HL-60 (cell line): ENCODE data around the gene DNAJC12.

ENCODE experiments used
- CTCF ChIP-seq: IDR thresholded peaks from one replicate; pipeline ENCODE4 v1.5.1; 2011; ENCODE audit warnings: low read length, control low read depth, inconsistent platforms; ENCODE audit not compliant: insufficient read depth
- POLR2AphosphoS5 ChIP-seq: IDR thresholded peaks from 2 replicates; pipeline ENCODE4 v1.6.1; 2012; ENCODE audit warnings: low read depth
- REST ChIP-seq: IDR thresholded peaks from 2 replicates; pipeline ENCODE4 v1.6.1; 2012; ENCODE audit warnings: low read depth; ENCODE audit not compliant: insufficient replicate concordance
- SPI1 ChIP-seq: IDR thresholded peaks from 2 replicates; pipeline ENCODE4 v1.6.1; 2012; ENCODE audit warnings: low read depth, mild to moderate bottlenecking, borderline replicate concordance

GRCh38 chr10:67868132-67868531, 30.1 kb upstream of the DNAJC12 start:
- no peak for TF ChIP-seq POLR2AphosphoS5
- TF ChIP-seq CTCF: no peak
- TF ChIP-seq REST: no peak
- no peak for TF ChIP-seq SPI1
